Lung (tissue), 12 donors: ENCODE measurements around the gene PEX5L. TPM values are rescaled to one million over a fixed set of nuclear protein-coding genes. Genes with fewer than 3 reads are reported as not detected.
"Not testable (repeated sequence)": the region's sequence is repeated elsewhere in the genome, so short reads cannot be mapped to it uniquely, and the experiment has no call there.

Source experiments
- ATAC-seq: fragments of 200-7000 bp; cut with Tn5 transposase; one replicate; pipeline ENCODE4 v1.9.1; 2020; ENCODE audit warnings: moderate number of reproducible peaks; ENCODE audit not compliant: insufficient read depth, low FRiP score
- DNase-seq, 3 donors: peaks; one replicate each; pipeline ENCODE4 v3.0.0-alpha.2; 2013 to 2017
- H3K27ac ChIP-seq, 2 donors: one replicate each; pipeline ENCODE4 v1.5.1; 2013; ENCODE audit warnings: mild to moderate bottlenecking in 2 of 2, moderate library complexity in 2 of 2, control low read depth in 1 of 2, inconsistent platforms in 1 of 2, low read depth in 1 of 2, low read length in 1 of 2
- H3K27me3 ChIP-seq, 3 donors: one replicate each; pipeline ENCODE4 v1.5.1; 2013; ENCODE audit warnings: low read length in 2 of 3; ENCODE audit not compliant: control insufficient read depth in 3 of 3, insufficient read depth in 3 of 3
- H3K36me3 ChIP-seq, 4 donors: one replicate each; pipeline ENCODE4 v1.5.1; 2013; ENCODE audit warnings: low read length in 4 of 4, mild to moderate bottlenecking in 1 of 4, moderate library complexity in 1 of 4; ENCODE audit not compliant: control insufficient read depth in 4 of 4, insufficient read depth in 4 of 4
- H3K4me1 ChIP-seq, 5 donors: one replicate each; pipeline ENCODE4 v1.5.1; 2013; ENCODE audit warnings: low read length in 5 of 5, mild to moderate bottlenecking in 2 of 5, moderate library complexity in 1 of 5; ENCODE audit not compliant: control insufficient read depth in 5 of 5, insufficient read depth in 5 of 5
- H3K4me3 ChIP-seq: one replicate; pipeline ENCODE4 v1.5.1; 2013; ENCODE audit warnings: mild to moderate bottlenecking, control low read depth, moderate library complexity
- H3K9ac ChIP-seq, 2 donors: one replicate each; pipeline ENCODE4 v1.5.1; 2013; ENCODE audit warnings: low read length in 2 of 2, control low read depth in 1 of 2; ENCODE audit not compliant: insufficient read depth in 1 of 2
- H3K9me3 ChIP-seq, 4 donors: one replicate each; pipeline ENCODE4 v1.5.1; 2013; ENCODE audit warnings: low read length in 3 of 4, mild to moderate bottlenecking in 1 of 4, moderate library complexity in 1 of 4; ENCODE audit not compliant: control insufficient read depth in 4 of 4, insufficient read depth in 3 of 4
- WGBS, 2 donors: extraction: QIAGEN DNeasy Blood & Tissue Kit; methylation state at CpG; one replicate each; pipeline ENCODE4 v1.1.7; 2013; 5-methylcytosine and 5-hydroxymethylcytosine counted together
- polyA plus RNA-seq, 2 donors: library from polyadenylated mRNA; stranded (reverse); fragments of 200-250 nt; gene quantifications; one replicate each; pipeline ENCODE4 v1.2.1, GENCODE V29; 2013
- total RNA-seq, 2 donors: library from RNA; depleted of rRNA in 1 of 2; stranded (reverse); fragments of >200 nt in 1 of 2; gene quantifications; one replicate each; pipeline ENCODE4 v1.2.1, GENCODE V29; 2014 to 2021
- TF ChIP-seq, protein P1 (sequence below): IDR thresholded peaks from 2 replicates; pipeline ENCODE4 v1.5.1; 2012; ENCODE audit warnings: mild to moderate bottlenecking; ENCODE audit errors: control extremely low read depth, extremely low read depth
- donor health status: control.
- donor health status: control.
- donor health status: Bipolar disorder and iron deficiency.
- donor health status: healthy.
- donor health status: DM: yes; HTN: yes; CAD: no.

Gene PEX5L
- total and polyA plus RNA-seq, 4 donors, result 0.02 to 0.80 (median 0.09) TPM

DNA sequence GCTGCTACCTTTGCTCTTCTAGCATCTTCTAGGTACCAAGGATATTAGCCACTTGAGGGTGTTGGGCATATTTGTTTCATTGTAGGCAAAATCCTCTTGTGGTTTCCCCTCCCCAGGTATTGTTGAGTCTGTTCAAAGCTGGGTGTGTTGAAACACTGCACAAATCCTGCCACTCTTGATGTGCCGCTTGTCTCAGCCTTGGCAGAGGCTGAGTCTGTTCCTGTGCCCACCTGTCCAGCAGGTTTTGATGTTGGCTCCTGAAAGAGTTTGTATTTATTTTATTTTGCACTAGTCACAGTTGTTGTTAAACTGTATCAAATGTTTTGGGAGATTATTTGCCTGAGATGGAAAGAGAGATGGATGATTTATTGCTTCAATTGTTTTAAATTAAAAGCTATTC lies 247.7 kb downstream of the PEX5L start:
- H3K9ac ChIP-seq, result no peak overlapping the region
- WGBS, 2 donors, result 93 to 95% methylated on average over 1 of the region's 1 CpG
- DNase-seq (no peak), ATAC-seq (no peak)
- TF ChIP-seq, protein P1, sequence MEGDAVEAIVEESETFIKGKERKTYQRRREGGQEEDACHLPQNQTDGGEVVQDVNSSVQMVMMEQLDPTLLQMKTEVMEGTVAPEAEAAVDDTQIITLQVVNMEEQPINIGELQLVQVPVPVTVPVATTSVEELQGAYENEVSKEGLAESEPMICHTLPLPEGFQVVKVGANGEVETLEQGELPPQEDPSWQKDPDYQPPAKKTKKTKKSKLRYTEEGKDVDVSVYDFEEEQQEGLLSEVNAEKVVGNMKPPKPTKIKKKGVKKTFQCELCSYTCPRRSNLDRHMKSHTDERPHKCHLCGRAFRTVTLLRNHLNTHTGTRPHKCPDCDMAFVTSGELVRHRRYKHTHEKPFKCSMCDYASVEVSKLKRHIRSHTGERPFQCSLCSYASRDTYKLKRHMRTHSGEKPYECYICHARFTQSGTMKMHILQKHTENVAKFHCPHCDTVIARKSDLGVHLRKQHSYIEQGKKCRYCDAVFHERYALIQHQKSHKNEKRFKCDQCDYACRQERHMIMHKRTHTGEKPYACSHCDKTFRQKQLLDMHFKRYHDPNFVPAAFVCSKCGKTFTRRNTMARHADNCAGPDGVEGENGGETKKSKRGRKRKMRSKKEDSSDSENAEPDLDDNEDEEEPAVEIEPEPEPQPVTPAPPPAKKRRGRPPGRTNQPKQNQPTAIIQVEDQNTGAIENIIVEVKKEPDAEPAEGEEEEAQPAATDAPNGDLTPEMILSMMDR, result no peak
- peaks cover 0 to 8% (median 4%) of the 10 kb centered on the region in 4 donors for H3K36me3 ChIP-seq
- peaks cover 0 to under 1% (median 0%) of the 10 kb centered on the region in 5 donors for H3K4me1 ChIP-seq
- no peak overlapping the region for H3K4me3 ChIP-seq
- no peaks in the 10 kb centered on the region for H3K27me3 ChIP-seq
- H3K9me3 ChIP-seq, result no peaks in the 10 kb centered on the region
- no peak overlapping the region for H3K27ac ChIP-seq

DNA sequence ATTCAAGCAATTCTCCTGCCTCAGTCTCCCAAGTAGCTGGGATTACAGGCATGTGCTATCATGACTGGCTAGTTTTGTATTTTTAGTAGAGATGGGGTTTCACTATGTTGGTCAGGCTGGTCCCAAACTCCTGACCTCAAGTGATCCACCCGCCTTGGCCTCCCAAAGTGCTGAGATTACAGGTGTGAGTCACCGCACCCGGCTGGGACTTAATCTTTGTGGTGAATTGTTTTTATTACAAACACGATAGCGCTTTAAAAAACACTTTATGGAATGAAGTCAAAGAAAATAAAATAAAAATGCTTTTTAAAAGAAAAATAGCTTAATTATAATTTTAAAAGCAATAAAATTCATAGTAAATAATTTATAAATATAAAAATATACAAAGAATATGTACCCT lies 253.9 kb downstream of the PEX5L start:
- H3K27ac ChIP-seq, ATAC-seq, H3K4me1 ChIP-seq, DNase-seq, H3K27me3 ChIP-seq, H3K9ac ChIP-seq, H3K9me3 ChIP-seq, H3K4me3 ChIP-seq: not testable (repeated sequence)
- WGBS, 2 donors, result 97% methylated on average over 5 of the region's 5 CpGs
- peaks cover 3 to 29% (median 15%) of the 10 kb centered on the region in 4 donors for H3K36me3 ChIP-seq

DNA sequence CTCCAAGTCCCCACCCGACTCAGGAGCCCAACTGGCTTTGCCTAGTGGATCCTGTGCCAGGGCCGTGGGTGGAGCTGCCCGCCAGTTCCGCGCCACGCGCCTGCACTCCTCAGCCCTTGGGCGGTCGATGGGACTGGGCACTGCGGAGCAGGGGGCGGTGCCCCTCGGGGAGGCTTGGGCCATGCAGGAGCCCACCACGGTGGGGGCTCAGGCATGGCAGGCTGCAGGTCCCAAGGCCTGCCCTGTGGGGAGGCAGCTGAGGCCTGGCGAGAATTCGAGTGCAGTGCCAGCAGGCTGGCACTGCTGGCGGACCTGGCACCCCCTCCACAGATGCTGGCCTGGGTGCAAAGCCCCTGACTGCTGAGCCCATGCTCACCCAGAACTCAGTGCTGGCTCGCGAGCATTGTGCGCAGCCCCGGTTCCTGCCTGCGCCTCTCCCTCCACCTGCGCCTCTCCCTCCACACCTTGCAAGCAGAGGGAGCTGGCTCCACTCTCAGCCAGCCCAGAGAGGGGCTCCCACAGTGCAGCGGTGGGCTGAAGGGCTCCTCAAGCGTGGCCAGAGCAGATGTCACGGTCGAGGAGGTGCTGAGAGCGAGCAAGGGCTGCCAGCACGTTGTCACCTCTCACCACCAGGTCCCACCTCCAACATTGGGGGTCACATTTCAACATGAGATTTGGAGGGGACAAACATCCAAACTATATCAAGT lies 261.2 kb downstream of the PEX5L start:
- DNase-seq (no peak), ATAC-seq (peak; percentile 15)
- no peaks in the 10 kb centered on the region for H3K4me1 ChIP-seq
- TF ChIP-seq, protein P1, result no peak
- WGBS, 2 donors, result 98 to 99% methylated on average over 28 of the region's 28 CpGs
- no peak overlapping the region for H3K9ac ChIP-seq
- H3K27me3 ChIP-seq, result no peaks in the 10 kb centered on the region
- peaks cover 9 to 12% (median 10%) of the 10 kb centered on the region in 4 donors for H3K36me3 ChIP-seq
- no peak overlapping the region for H3K27ac ChIP-seq
- H3K9me3 ChIP-seq, result peaks cover 0 to 6% (median 0%) of the 10 kb centered on the region in 4 donors
- no peak overlapping the region for H3K4me3 ChIP-seq

DNA sequence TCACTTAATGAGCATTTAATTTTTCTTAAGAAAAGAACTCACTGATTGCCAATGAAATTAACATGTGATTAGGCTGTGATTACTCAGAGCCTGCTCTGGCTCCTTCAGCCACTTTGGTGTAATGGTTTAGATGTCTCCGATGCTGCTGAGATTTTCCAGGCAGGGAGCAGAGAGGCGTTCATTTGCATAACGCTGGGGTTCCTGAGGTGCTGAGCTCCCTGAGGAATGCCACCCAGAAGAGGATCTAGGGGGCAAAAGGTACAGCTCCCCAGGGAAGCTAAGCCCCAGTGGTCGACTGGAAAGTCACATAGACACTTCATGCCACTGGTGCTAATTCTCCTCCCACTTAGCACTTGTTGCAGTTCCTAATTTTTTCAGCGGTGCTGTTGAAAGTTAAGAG lies 264.4 kb downstream of the PEX5L start:
- no peaks in the 10 kb centered on the region for H3K27me3 ChIP-seq
- no peak overlapping the region for H3K4me3 ChIP-seq
- no peak for DNase-seq
- H3K9ac ChIP-seq, result no peak overlapping the region
- peaks cover 8 to 17% (median 11%) of the 10 kb centered on the region in 4 donors for H3K36me3 ChIP-seq
- TF ChIP-seq, protein P1, result no peak
- no peak overlapping the region for H3K27ac ChIP-seq
- WGBS, 2 donors, result 73 to 77% methylated on average over 5 of the region's 5 CpGs
- no peak for ATAC-seq
- H3K9me3 ChIP-seq, result peaks cover 0 to 6% (median 0%) of the 10 kb centered on the region in 4 donors
- H3K4me1 ChIP-seq, result no peaks in the 10 kb centered on the region
